Measurements from ENCODE around the gene HDLBP. TPM values are rescaled to one million over a fixed set of nuclear protein-coding genes. Genes with fewer than 3 reads are reported as not detected.

The HDLBP gene
- total and polyA plus RNA-seq, 3 donors from 2014 or later = 600 to 790 (median 648) TPM

GRCh38 chr2:241355983-241356870 is 40.8 kb upstream of the HDLBP start, which contains the start of gene FARP2:
FARP2 (plus strand) TSS chr2:241356285; CDS start chr2:241373108, 16,823 bp downstream.
- no peaks in the 10 kb centered on the region for H3K9me3 ChIP-seq
- H3K4me3 ChIP-seq = peak within 1 kb of the TSS; percentile 88 to 91
- no peaks in the 10 kb centered on the region for H3K27me3 ChIP-seq
- TF ChIP-seq POLR2A (IDR thresholded peaks at IDR 0.05) = peak; percentile 20
- no peak for TF ChIP-seq CTCF (IDR thresholded peaks at IDR 0.05)
- H3K36me3 ChIP-seq (ENCODE audit: low read depth, missing control alignments) = no peaks in the 10 kb centered on the region
- peak within 1 kb of the TSS; percentile 78 to 93 for H3K27ac ChIP-seq
- intact Hi-C loops (cut with DNase I; ENCODE audit: low total_unique reads) = no loop called here
- 1% methylated on average over 15 to 87 of the region's 101 CpGs for WGBS, 2 donors
- peaks cover 16% of the 10 kb centered on the region for H3K4me1 ChIP-seq
- DNase-seq = peak; percentile 100

DNA sequence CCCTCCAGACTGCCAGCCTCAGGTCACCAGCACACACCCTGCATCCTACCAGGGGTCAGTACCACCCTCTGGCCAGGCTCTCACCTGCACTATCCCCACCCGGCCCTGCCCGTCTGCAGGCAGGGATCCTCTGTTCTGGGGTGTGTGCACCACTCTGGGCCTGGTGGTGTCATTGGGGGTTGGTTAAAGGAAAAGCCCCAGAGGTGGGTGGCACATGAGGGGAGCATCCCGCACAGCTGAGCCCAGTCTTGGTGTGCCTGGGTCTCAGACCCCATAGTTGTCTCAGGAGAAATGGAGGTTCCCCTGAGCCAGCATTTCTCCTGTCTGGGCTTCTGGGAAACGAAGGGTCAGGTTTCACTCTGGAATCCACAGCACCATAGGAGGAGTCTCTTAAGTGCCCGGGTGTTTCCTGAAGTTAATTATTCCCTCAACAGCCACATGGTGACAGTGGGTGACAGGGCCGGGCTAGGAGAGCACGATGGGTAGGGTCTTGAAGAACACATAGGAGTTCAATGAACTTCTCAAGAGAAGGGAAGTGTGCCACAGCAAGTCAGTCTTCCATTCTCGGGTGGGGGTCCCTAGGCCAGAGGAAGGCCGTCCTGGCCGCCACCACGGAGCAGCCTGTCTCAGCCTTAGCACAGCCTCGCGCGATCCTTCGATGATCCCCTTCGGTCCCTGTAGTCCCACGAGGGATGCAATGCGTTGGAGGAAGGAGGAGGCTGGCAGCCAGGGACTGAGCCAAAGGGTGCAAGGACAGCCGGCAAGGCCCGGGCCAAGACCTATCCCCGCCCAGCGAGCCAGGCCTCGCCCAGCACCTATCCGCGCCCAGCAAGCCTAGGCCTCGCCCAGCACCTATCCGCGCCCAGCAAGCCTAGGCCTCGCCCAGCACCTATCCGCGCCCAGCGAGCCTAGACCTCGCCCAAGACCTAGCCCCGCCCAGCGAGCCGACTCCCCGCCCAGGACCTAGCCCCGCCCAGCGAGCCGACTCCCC is 39.5 kb upstream of the HDLBP start:
- TF ChIP-seq POLR2A (IDR thresholded peaks at IDR 0.05) (no peak), CTCF (IDR thresholded peaks at IDR 0.05) (no peak)
- Histone ChIP-seq H3K4me1 (peaks cover 16% of the 10 kb centered on the region), H3K36me3 (ENCODE audit: low read depth, missing control alignments) (no peaks in the 10 kb centered on the region), H3K27me3 (no peaks in the 10 kb centered on the region), H3K9me3 (no peaks in the 10 kb centered on the region), H3K27ac (peak overlapping the region; percentile 51 to 52), H3K4me3 (peak overlapping the region; percentile 8 to 22)
- 11 to 12% methylated on average over 14 to 40 of the region's 40 CpGs for WGBS, 2 donors
- peak; percentile 92 for DNase-seq
- intact Hi-C loops (cut with DNase I; ENCODE audit: low total_unique reads) = no loop called here

- TF ChIP-seq POLR2A (IDR thresholded peaks at IDR 0.05) (no peak), CTCF (IDR thresholded peaks at IDR 0.05) (no peak)
- H3K4me3 ChIP-seq = no peak overlapping the region
- H3K36me3 ChIP-seq (ENCODE audit: low read depth, missing control alignments) = no peaks in the 10 kb centered on the region
- intact Hi-C loops (cut with DNase I; ENCODE audit: low total_unique reads) = no loop called here
- H3K27me3 ChIP-seq = no peaks in the 10 kb centered on the region
- WGBS, 2 donors = 92 to 93% methylated on average over 3 of the region's 3 CpGs
- no peaks in the 10 kb centered on the region for H3K9me3 ChIP-seq
- peaks cover 7% of the 10 kb centered on the region for H3K4me1 ChIP-seq
- H3K27ac ChIP-seq = no peak overlapping the region
- no peak for DNase-seq
Measured at GRCh38 chr2:241352227-241352626, 36.8 kb upstream of the HDLBP start.

GRCh38 chr2:241351640-241352031 is 36.2 kb upstream of the HDLBP start:
- Histone ChIP-seq H3K36me3 (ENCODE audit: low read depth, missing control alignments) (no peaks in the 10 kb centered on the region), H3K4me3 (no peak overlapping the region), H3K27me3 (no peaks in the 10 kb centered on the region), H3K4me1 (peaks cover 7% of the 10 kb centered on the region), H3K9me3 (no peaks in the 10 kb centered on the region), H3K27ac (no peak overlapping the region)
- intact Hi-C loops (cut with DNase I; ENCODE audit: low total_unique reads) = no loop called here
- no peak for DNase-seq
- TF ChIP-seq CTCF (IDR thresholded peaks at IDR 0.05) (no peak), POLR2A (IDR thresholded peaks at IDR 0.05) (no peak)
- 74 to 81% methylated on average over 3 of the region's 3 CpGs for WGBS, 2 donors

Measured in testis (tissue), 3 donors.